NCI-H2029 treated with DMSO at 0.1 percent for 48 hours (cell line): ENCODE data around the gene SCMH1.
A peak's percentile ranks its signal among the peaks of the same experiment; 100 is the strongest.

Experiments used
- DNase-seq: peaks from one replicate; lab custom pipeline; 2025; lab: John Stamatoyannopoulos, UW

Gene SCMH1

DNA sequence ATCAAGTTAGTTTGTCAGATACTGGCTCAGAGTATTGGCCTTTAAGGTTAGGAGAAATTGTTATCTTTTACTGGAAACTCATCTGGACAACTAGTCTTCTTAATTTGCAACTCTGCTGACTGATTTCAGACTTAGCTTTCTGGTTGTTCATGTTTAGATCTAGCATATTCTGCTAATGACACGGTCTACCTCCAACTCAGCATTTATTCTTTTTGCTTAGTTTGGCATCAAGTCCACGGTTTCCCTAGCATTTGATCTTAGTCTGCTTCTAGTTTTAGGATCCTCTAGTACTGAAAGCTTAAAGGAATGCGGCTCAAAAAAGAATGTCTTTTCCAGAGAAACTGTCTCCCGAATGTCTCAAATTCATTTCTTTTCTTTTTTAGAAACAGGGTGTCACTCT is 145.0 kb downstream of the SCMH1 start:
- DNase-seq: no peak

DNA sequence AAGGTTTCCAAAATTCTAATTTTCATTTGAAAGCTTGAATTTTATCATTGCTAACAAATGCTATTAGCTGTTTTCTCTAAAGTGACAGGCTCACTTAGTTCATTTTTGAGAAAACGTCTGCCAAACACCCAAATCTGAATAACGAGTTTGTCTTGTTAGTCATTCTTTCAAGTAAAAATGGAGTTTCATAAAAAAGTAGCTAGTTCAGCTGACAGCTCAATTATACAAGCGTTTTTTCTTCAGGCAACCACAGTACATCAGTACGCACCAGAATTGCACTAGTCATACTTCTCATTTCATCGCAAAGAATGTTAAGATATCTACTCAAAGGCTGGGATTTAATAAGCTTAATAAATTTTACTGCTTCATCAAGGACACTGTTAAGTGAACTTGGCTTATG is 148.3 kb downstream of the SCMH1 start:
- DNase-seq: no peak

DNA sequence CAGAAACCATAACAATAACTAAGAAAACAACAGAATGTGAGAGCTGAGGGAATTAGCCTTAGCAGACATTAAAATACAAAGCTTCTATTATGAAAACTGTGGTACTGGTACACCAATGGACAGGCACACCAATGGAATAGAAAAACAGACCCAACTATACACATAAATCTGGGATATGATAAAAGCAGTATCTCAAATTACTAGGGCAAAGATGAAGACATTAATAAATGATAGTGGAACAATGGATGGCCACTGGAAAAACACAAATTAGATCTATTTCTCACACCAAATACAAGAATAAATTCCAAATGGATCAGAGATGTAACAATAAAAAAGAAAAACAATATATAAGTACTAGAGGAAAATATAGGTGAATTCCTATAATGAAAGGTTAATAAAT is 155.2 kb downstream of the SCMH1 start:
- no peak for DNase-seq

DNA sequence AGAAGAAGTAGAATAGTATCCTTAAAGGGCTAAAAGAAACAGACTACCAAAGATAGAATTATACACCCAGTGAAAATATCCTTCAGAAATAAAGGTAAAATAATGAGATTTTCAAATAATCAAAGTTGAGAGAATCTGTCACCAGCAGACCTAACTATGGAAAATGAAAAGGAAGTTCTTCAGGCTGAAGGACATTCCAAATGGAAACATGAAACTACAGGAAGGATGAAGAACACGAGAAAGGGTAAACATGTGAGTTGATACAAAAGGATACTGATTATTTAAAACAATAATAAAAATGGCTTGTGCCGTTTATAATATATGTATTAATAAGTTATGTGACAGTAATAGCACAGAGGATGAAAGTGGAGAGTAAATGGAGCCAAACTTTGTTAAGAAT is 163.5 kb downstream of the SCMH1 start:
- no peak for DNase-seq

DNA sequence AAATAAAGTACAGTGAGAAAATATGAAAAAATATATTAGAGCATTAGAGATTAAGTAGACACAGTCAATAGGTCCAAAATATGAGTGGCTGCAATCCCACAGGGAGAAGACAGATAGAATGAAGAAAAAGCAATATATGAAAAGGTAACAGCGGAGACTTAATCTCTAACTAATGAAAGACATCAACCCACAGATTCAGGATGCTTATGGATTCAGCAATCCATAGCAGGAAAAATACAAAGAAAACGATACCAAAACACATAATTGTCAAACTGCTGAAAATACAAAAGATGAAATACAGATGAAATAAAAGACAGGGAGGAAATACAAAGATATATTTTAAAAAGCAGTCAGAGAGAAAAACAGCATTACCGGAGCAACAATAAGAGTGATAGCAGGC is 163.9 kb downstream of the SCMH1 start:
- no peak for DNase-seq

DNA sequence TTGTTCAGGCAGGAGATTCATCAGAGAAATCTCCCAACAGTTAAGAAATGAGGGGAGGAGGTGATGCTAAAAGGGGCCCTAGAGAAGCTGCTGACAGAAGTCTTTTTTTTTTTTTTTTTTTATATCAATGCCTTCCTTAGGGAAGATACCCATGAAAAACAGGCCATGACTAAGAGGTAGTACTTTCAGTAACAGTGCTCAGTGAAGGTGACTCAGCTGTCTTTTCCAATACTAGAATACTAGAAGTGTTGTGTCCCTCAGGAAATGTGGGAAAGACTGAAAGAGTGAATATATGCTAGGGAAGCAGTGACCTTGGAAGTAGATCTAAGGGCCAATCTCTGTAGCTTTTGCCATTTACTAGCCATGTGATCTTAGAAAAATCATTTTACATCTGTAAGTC is 168.1 kb downstream of the SCMH1 start:
- no peak for DNase-seq

DNA sequence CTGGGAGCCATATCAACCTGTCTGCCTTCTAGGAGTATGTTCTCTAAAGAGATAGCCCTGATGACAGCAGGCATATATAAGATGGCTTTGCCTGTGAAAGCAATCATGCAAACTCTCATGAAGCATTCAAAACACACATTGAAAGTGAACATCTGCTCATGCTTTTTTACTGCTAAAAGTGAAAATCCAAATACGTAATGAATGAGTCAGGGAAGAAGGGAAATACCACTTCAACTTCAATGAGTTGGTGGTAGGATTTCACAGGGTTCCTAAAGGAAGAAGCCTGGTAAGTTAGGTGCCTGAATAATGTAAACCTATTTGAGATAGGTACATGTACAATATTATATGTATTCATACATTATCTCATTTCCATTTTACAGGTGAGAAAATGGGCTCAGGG is 170.1 kb downstream of the SCMH1 start:
- no peak for DNase-seq

DNA sequence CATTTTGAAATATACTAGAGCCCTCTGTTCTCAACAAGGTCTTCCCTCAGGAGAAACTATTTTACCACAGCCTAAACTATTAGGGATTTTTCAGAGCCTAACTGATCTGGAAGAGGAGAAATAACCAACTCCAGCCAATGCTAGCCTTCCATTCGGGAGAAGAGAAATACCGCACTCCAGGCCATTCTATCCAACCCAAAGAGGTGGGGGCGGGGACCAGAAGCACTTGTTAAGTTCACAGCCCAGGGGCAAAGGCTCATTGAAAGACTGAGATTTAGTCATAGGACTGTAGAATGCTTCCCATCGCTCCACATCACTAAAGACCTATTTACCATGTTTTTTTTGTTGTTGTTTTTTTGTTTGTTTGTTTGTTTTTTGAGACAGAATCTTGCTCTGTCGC is 185.2 kb downstream of the SCMH1 start:
- DNase-seq: no peak

DNA sequence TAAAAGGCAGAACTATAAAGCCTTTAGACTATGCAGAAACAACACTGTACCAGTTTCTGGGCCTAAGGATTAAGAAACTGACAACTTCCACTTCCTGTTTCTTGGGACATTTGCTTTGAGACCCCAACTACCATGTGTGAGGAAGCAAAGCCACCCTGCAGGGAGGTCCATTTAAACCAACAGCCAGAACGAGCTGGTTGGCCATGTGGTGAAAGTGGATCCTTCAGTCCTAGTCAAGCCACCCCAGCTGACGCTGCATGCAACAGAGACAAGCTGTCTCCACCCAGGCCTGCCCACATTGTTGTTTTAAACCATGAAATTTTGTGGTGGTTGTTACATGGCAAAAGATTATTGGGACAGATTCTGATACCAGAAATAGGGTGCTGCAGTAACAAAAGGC is 188.8 kb downstream of the SCMH1 start:
- DNase-seq: no peak

DNA sequence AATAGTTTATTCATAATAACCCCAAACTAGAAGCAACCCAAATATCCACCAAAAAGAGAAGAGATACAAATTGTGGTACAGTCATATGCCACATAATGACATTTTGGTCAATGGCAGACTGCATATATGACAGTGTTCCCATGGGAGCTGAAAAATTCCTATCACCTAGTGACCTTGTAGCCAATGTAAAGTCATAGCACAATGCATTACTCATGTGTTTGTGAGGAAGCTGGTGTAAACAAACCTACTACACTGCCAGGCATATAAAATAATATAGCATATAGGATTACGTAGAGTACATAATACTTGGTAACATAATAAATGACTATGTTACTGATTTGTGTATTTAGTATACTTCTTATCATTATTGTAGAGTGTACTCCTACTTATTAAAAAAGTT is 191.1 kb downstream of the SCMH1 start:
- no peak for DNase-seq

DNA sequence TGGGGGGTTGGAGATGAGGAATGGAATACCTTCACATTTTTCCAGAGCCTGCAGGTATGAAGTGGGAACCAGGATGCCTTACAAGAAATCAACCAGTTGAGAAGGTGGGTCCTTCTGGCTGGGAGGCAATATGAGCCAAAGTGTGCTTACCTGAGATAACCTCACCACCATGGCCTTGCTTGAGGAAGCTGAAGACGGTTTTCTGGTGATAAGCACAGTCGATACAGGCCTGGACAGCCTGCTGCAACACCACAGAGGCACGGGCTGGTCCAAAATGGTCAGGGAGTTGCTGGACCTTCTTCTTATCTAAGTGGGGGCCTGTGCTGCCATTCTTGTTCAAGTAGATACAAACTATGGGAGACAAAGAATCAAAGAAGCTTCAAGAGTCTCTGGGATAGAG is 193.6 kb downstream of the SCMH1 start:
- DNase-seq: no peak

DNA sequence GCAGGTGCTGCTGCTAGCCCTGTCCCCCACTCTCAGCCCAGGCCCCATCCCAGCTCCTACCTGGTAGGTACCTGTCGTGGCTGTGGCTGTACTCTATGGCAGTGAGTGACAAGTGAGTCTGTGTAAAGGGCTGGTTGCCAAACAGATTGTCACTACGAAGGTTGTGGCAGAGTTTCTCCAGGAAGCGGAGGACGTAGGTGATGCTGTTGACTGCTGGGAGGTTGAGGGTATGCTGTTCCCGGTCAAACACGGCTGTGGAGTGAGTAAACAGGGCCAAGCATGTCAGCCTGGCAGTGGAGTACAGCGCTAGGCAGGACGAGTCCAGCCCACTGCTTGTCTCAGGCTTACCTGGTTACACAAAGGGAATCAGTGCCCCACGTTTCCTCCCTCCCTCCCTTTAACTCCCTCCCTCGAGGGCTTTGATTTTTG is 195.7 kb downstream of the SCMH1 start:
- peak; percentile 99 for DNase-seq

DNA sequence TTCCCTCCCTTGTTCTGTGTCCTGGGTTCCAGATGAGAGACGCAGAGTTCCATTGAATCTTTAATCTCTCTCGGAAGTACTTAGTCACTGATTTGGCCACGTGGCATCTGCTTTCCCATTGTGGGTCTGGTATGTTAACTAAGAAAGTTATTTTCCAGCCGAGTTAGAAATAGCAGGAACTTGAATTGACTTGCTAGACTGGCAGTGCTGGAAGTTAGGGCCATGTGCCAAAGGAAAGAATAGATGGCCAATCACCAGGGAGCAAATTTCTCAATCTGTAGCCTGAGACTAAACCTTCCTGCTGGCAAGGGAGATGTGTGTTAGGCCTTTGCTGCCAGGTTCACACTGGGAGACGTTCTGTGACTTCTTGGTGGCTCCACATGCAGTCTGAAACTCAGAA is 196.4 kb downstream of the SCMH1 start:
- DNase-seq: no peak

DNA sequence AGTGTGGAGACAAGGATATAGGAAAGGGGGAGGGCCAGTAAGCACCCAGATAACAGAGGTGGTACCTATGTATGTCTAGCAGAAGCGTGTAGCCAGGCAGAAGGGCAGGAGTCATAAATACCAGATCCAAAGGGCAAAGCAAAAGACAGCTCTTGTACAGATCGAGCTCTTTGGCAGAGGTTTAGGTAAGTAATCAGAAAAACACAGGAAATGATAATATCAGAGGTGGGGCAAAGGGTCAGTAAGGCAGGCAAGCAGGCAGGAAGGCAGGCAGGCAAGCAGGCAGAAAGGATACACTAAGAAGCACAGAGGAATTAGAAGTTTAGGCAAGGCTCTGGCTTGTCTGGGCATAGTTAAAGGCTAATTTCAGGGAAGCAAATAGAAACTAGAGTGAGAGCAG is 197.9 kb downstream of the SCMH1 start:
- DNase-seq: no peak

DNA sequence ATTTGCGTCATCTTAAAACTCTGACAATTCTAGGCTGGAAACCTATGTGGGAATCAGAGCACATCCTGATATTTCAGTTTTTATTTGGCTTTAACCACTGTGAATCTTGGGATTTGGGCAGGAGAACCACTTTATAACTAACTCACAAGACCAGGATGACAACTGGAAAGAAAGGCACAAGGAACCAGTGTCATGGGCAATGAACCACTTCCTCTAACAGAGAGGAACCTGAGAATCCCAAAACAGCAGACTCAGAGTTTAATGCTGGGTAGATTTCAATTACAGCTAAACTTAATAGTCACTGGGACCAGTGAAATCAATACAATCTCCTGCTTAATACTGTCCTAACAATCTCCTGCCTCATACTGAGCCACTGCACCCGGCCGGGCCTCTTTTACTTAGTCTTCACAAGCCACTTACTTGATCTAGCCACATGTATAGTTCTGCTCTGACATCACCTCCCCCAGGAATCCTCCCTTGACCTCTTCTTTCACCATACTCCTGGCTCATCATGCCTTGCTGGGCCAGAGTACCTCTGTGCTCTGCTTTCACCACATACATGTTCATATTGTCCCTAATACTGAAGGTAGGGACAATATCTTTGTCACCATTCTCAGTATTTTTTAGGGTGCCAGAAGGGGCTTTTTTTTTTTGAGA is 200.4 kb downstream of the SCMH1 start:
- DNase-seq: no peak

DNA sequence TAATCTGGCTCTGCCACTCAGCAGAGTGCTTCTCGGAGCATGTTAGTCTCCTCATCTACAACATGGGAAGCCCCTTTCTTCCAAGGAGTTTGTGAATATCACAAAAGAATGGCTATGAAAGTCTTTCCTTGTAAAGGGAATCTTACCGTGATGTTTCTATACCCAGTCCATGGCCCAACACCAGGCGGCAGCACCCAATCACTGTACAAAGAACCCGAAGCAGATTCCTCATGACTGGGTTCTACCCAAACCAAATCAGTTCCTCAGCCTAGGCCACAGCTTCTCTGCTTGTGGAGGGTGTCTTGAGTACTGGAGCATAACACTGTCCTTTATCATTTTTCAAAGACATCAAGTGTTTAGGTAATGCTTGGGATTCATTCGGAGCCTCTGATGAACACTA is 204.0 kb downstream of the SCMH1 start:
- no peak for DNase-seq

DNA sequence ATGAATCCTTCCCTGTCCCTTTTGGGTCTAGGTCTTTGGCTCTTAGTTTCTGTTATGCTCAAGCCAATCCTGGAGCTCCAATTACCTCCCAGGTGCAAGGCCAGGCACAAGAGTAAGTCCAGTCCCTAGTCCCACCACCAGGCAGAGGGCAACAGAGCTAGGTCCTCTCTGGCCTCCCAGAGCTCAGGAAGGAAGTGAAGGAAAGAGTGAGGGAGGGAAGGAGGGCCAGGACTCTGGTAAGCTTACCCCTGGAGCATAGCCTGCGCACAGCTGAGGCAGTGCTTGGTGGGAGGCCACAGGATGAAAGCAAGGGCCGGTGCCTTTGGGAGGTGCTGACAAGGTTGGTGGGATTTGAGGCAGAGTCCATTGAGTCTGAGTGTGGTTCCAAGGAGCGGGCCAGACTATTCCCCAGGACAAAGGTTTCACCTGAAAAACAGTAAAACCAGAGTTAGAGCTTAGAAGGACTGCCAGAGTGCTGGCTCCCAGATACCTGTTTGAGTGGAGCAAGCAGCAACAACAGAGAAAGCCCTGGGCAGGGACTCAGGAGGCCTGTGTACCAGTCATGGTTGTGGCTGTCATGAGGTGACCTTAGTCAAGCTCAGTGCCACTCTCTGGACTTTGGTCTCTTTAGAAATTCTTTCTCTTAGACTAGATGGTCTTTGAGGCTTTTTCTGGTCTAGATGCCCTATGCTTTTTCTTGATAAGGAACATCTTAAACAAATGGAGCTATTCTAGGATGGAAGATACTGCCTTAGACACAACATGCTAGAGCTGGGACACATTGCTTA is 204.8 kb downstream of the SCMH1 start:
- DNase-seq: no peak

DNA sequence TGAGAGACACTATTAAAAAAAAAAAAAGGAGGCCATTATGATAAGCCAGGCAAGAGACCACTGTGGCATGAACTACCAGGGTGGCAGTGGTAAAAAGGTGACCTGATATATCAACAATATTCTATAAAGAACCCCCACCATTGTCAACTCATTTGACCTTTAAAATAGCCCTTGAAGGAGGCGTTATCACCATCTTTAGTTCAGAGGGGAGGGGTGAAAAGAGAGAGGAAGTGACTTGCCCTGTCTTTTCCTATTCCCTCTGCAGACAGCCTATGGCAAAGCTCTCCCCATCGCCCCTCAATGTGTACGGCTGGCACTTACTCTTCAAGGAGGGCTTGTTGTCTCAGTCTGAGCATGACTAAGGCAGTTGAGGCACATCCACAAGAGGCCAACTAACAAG is 208.8 kb downstream of the SCMH1 start:
- no peak for DNase-seq

DNA sequence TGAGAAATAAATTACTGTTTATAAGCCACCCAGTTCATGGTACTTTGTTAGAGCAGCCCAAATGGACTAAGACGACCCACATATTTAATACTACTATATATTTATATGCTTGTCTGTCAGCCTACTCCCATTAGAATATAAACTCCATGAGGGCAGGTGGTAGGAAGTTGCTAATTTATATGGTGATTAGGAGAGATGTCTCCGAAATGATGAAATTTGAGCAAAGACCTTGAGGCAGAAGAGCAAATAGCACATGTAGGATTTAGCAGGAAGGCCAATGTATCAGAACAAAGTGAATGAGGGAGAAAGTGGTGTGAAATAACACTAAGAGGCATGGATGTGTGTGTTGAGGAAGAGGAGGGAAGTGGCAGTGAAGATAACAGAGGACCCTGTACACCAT is 210.0 kb downstream of the SCMH1 start:
- DNase-seq: no peak

DNA sequence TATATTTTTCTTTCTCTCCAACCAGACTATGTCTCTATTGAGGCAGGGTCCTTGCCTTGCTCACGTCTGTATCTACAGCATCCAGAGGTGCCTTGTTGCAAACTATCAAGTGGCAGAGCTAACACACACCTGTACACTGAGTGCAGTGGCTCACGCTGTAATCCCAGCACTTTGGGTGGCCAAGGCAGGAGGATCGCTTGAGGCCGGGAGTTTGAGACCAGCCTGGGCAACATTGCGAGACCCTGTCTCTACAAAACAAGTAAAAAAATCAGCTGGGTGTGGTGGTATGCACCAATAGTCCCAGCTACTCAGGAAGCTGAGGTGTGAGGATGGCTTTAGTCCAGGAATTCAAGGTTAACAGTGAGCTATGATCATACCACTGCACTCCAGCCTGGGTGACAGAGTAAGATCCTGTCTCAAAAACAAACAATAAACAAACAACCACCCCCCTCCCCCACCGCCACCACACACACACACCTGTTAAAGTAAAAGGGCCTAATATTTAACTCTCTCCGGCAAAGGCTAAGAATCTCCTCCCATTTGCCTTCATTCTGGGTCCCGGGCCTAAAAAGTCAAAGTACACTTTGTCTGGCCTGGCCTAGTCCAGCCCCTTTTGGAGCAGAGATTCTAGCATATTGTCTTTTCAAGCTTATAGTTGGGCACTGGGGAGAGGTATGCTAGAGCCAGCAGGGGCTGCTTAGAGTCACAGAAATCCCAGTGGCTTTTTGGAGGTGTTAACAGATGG is 211.1 kb downstream of the SCMH1 start:
- no peak for DNase-seq

DNA sequence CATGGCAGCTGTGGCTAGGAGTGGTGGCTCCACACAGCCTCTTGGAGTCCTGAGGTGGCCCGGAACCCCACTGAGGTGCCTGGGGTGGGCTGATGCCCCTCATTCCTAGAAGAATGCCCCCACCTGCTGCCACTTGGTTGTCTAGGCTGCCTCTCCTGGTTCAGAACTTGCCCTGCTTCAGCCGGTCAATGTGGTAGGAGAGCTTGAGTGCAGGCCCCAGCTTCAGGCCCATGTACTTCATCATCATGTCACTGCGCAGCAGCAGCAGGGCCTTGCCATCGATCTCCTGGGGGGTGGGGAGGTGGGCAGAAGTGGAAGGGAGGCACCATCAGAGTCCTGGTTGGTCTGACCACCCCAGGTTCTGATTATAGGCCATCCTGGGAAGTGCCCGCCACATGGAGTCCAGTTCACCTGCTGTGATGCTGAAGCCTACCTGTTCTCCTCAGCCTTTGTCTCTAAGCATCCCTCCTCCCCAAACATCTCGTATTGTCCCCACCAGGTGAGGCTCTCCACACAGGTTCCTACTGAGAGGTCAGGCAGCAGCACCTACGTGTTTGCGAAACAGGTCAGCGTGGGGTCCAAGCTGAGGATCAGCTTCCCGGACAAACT is 214.0 kb downstream of the SCMH1 start:
- no peak for DNase-seq

DNA sequence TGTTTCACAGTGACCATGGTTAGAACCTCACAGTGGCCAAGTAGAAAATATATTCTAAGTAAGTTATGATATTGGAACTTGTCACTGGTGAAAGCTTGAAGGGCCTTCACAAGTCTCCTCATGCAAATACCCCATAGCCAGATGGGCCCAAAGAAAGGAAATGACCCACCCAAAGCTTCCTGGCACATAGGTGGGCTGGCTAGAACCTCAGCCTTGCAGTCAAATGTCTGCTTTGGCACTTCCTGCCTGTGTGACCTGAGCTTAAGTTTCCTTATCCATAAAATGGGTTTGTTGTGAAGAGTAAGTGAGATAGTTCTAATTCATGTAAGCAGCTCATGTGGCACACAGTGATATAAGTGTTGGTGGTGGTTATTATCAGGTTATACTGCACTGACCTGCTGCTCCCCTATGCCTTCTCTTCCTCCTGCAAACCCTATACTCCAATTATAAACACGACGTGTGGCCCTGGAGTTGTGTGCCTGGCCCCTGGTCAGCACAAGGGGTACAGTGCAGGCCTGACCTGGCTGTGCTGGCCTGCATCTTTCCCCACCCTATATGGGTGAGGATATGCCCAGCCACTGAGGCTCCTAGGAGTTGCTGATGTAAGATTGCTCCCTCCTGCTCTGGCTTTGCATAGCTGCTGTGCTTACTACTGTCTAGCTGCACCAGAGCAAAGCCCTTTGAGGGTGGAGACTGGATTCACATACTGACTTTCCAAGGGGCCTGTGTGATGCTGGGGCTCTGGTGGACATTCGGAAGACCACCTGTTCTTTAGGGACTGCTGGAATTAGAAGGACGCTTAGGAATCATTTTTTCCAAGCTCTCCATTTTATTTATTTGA is 215.9 kb downstream of the SCMH1 start:
- no peak for DNase-seq
